Measurements from ENCODE around the gene RRAGA. TPM values are rescaled to one million over a fixed set of nuclear protein-coding genes. Genes with fewer than 3 reads are reported as not detected.

The RRAGA gene, protein sequence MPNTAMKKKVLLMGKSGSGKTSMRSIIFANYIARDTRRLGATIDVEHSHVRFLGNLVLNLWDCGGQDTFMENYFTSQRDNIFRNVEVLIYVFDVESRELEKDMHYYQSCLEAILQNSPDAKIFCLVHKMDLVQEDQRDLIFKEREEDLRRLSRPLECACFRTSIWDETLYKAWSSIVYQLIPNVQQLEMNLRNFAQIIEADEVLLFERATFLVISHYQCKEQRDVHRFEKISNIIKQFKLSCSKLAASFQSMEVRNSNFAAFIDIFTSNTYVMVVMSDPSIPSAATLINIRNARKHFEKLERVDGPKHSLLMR
- total RNA-seq = 10 to 100 TPM; 53.6 to 56.3 TPM

GRCh38 chr9:19048966-19049916 lies at the start of gene RRAGA:
TSS of gene RRAGA (plus strand) at chr9:19049427. CDS start at chr9:19049660, 233 bp downstream.
- H3K27ac Mint-ChIP-seq = peak within 1 kb of the TSS; percentile 97
- intact Hi-C loops (cut with micrococcal nuclease) = loop anchor here (2.0 to 5.0 kb wide), 2 partner anchors 54 to 408 kb away; partner anchors contain the start of gene HAUS6
- ChIA-PET CTCF (interaction anchor here (0.6 to 3.5 kb wide), 28 partner anchors 12 to 607 kb away, joined by 3 to 38 read pairs (median 3); no protein-coding TSS in a partner anchor), POLR2A (interaction anchor here (0.8 to 2.6 kb wide), 10 partner anchors 11 to 416 kb away, joined by 3 to 7 read pairs (median 4); partner anchors contain the start of gene RPS6)
- ATAC-seq (peak; percentile 93), DNase-seq (peak; percentile 96)
- no peaks in the 10 kb centered on the region for H3K9me3 Mint-ChIP-seq
- H3K36me3 Mint-ChIP-seq (ENCODE audit: low read depth) = peaks cover 33% of the 10 kb centered on the region
- peak within 1 kb of the TSS; percentile 98 for H3K4me3 Mint-ChIP-seq
- no peaks in the 10 kb centered on the region for H3K27me3 Mint-ChIP-seq
- H3K4me1 Mint-ChIP-seq (ENCODE audit: low read depth) = peaks cover 26% of the 10 kb centered on the region
- TF ChIP-seq, protein P1, sequence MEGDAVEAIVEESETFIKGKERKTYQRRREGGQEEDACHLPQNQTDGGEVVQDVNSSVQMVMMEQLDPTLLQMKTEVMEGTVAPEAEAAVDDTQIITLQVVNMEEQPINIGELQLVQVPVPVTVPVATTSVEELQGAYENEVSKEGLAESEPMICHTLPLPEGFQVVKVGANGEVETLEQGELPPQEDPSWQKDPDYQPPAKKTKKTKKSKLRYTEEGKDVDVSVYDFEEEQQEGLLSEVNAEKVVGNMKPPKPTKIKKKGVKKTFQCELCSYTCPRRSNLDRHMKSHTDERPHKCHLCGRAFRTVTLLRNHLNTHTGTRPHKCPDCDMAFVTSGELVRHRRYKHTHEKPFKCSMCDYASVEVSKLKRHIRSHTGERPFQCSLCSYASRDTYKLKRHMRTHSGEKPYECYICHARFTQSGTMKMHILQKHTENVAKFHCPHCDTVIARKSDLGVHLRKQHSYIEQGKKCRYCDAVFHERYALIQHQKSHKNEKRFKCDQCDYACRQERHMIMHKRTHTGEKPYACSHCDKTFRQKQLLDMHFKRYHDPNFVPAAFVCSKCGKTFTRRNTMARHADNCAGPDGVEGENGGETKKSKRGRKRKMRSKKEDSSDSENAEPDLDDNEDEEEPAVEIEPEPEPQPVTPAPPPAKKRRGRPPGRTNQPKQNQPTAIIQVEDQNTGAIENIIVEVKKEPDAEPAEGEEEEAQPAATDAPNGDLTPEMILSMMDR (IDR thresholded peaks at IDR 0.05) = peak; percentile 71

GRCh38 chr9:19000133-19000532 lies 49.1 kb upstream of the RRAGA start:
- no peaks in the 10 kb centered on the region for H3K36me3 Mint-ChIP-seq (ENCODE audit: low read depth)
- TF ChIP-seq, protein P1 (IDR thresholded peaks at IDR 0.05) = no peak
- DNase-seq = no peak
- no peak overlapping the region for H3K4me3 Mint-ChIP-seq
- no peak for ATAC-seq
- ChIA-PET POLR2A (no interaction called here), CTCF (no interaction called here)
- H3K4me1 Mint-ChIP-seq (ENCODE audit: low read depth) = no peaks in the 10 kb centered on the region
- no peak overlapping the region for H3K27ac Mint-ChIP-seq
- H3K9me3 Mint-ChIP-seq = peaks cover 10% of the 10 kb centered on the region
- no peaks in the 10 kb centered on the region for H3K27me3 Mint-ChIP-seq
- intact Hi-C loops (cut with micrococcal nuclease) = no loop called here

- DNase-seq (no peak), ATAC-seq (no peak)
- TF ChIP-seq, protein P1 (IDR thresholded peaks at IDR 0.05) = no peak
- no peaks in the 10 kb centered on the region for H3K27me3 Mint-ChIP-seq
- H3K27ac Mint-ChIP-seq = no peak overlapping the region
- CTCF ChIA-PET = interaction anchor here (1.3 to 1.7 kb wide), 2 partner anchors 17 to 20 kb away, joined by 4 read pairs; no protein-coding TSS in a partner anchor
- POLR2A ChIA-PET = no interaction called here
- H3K9me3 Mint-ChIP-seq = no peaks in the 10 kb centered on the region
- no peaks in the 10 kb centered on the region for H3K4me1 Mint-ChIP-seq (ENCODE audit: low read depth)
- H3K4me3 Mint-ChIP-seq = no peak overlapping the region
- H3K36me3 Mint-ChIP-seq (ENCODE audit: low read depth) = no peaks in the 10 kb centered on the region
- intact Hi-C loops (cut with micrococcal nuclease) = no loop called here
Observed at GRCh38 chr9:19009391-19009965, 39.7 kb upstream of the RRAGA start.

DNA sequence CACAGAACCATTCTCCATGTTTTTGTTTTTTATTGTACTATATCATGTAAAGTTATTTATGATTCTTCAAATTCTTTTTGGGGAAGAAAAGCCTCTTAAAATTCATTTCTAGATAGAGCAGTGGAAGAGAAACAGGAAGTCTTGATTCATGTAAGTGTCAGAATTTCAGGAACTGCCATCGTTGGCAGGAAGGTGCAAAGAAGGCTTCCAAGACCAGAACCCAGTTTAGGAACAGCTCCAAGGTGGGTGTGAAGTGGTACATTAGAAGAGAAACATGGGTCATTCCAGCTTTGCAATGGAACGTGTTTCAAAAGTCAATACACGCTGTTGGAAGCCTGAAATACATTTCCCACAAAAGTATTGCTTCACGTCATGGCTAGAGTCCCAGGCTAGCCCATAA lies 31.0 kb upstream of the RRAGA start:
- H3K27me3 Mint-ChIP-seq = no peaks in the 10 kb centered on the region
- H3K9me3 Mint-ChIP-seq = no peaks in the 10 kb centered on the region
- no peaks in the 10 kb centered on the region for H3K36me3 Mint-ChIP-seq (ENCODE audit: low read depth)
- intact Hi-C loops (cut with micrococcal nuclease) = no loop called here
- TF ChIP-seq, protein P1 (IDR thresholded peaks at IDR 0.05) = no peak
- DNase-seq = no peak
- H3K4me3 Mint-ChIP-seq = no peak overlapping the region
- CTCF ChIA-PET = interaction anchor here (0.9 to 2.5 kb wide), 2 partner anchors 10 to 31 kb away, joined by 3 to 12 read pairs; partner anchors contain the start of gene RRAGA
- no peak for ATAC-seq
- H3K4me1 Mint-ChIP-seq (ENCODE audit: low read depth) = no peaks in the 10 kb centered on the region
- H3K27ac Mint-ChIP-seq = no peak overlapping the region
- POLR2A ChIA-PET = no interaction called here
